Measurements from ENCODE around the gene SHC3.

DNA sequence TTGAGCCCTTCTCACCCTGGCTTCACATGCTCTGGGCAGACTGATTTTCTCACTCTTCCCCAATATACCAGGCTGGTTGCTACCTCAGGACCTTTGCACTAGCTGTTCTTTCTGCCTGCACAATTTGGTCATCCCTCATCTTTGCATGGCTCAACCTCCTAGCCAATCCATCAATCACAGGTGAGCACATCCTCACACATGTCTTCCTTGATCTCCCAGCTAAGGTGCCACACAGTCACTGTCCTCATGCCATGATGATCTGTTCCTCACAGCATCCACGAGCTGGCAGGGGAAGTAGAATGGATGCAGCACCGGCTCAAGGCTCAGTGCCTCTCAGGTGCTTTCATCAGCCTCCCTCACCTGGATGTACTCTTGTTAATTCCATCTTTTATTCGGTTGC lies 218.0 kb downstream of the SHC3 start:
- no peak for TF ChIP-seq ZNF764 (CRISPR knock-in tag; IDR thresholded peaks at IDR 0.05; ENCODE audit: low read depth)
- no peak for TF ChIP-seq ZNF282 (CRISPR knock-in tag; IDR thresholded peaks at IDR 0.05)
- no peak for TF ChIP-seq CBX5 (IDR thresholded peaks at IDR 0.05; ENCODE audit: borderline replicate concordance, low read depth)
